Common myeloid progenitor, CD34-positive (primary cell): ENCODE results near the gene PLA2G4F.

ENCODE experiments used
- CTCF ChIA-PET: fragments of 350-600 bp; sonication (Branson Sonifier 250); formaldehyde crosslinking; loops from one replicate; lab custom pipeline; 2021; ENCODE audit warnings: antibody characterized with exemption; lab: Charles Lee
- POLR2A ChIA-PET: fragments of 350-600 bp; sonication (Branson Sonifier 250); formaldehyde crosslinking; loops from one replicate; lab custom pipeline; 2021; ENCODE audit warnings: antibody characterized with exemption; lab: Charles Lee
- DNase-seq, 3 donors: peaks; one replicate each; pipeline versions ENCODE4 v3.0.0 to v3.0.0-alpha.2; 2013
- H3K27ac ChIP-seq, 2 experiments: 1 replicate in 1 of 2; 2 replicates in 1 of 2; pipeline ENCODE4 v1.7.0; 2013; ENCODE audit warnings: inconsistent platforms in 2 of 2, low read length in 2 of 2, mild to moderate bottlenecking in 2 of 2, low read depth in 1 of 2, moderate library complexity in 1 of 2; ENCODE audit not compliant: severe bottlenecking in 2 of 2, insufficient read depth in 1 of 2, poor library complexity in 1 of 2
- H3K27me3 ChIP-seq, 5 experiments: replicated peaks in 2 of 5; 1 replicate in 3 of 5; 2 replicates in 2 of 5; pipeline versions ENCODE4 v1.6.1 to v1.7.0; 2013; ENCODE audit warnings: low read length in 4 of 5, mild to moderate bottlenecking in 2 of 5, moderate library complexity in 2 of 5, inconsistent platforms in 1 of 5; ENCODE audit not compliant: insufficient read depth in 5 of 5, control insufficient read depth in 4 of 5
- H3K36me3 ChIP-seq, 4 experiments: 1 replicate in 2 of 4; 2 replicates in 2 of 4; pipeline versions ENCODE4 v1.6.1 to v1.7.0; 2013; ENCODE audit warnings: low read length in 3 of 4, control low read depth in 1 of 4, mild to moderate bottlenecking in 1 of 4; ENCODE audit not compliant: control insufficient read depth in 4 of 4, insufficient read depth in 4 of 4
- H3K4me1 ChIP-seq, 4 experiments: 1 replicate in 3 of 4; 2 replicates in 1 of 4; pipeline versions ENCODE4 v1.6.1 to v1.7.1; 2013; ENCODE audit warnings: low read length in 3 of 4, mild to moderate bottlenecking in 3 of 4, control low read depth in 1 of 4, inconsistent platforms in 1 of 4, moderate library complexity in 1 of 4; ENCODE audit not compliant: control insufficient read depth in 4 of 4, insufficient read depth in 4 of 4; ENCODE audit errors: control extremely low read depth in 1 of 4
- H3K4me3 ChIP-seq, 7 experiments: 1 replicate in 4 of 7; 2 replicates in 3 of 7; pipeline versions ENCODE4 v1.5.1 to v1.7.0; 2013; ENCODE audit warnings: mild to moderate bottlenecking in 7 of 7, low read length in 6 of 7, moderate library complexity in 6 of 7, inconsistent platforms in 2 of 7, low read depth in 2 of 7, control low read depth in 1 of 7; ENCODE audit not compliant: insufficient read depth in 4 of 7, control insufficient read depth in 1 of 7; ENCODE audit errors: extremely low read depth in 1 of 7
- H3K9me3 ChIP-seq, 5 experiments: 1 replicate in 4 of 5; 2 replicates in 1 of 5; pipeline versions ENCODE4 v1.6.1 to v1.7.1; 2013; ENCODE audit warnings: low read length in 4 of 5, mild to moderate bottlenecking in 2 of 5, inconsistent platforms in 1 of 5, low read depth in 1 of 5, moderate library complexity in 1 of 5; ENCODE audit not compliant: control insufficient read depth in 4 of 5, insufficient read depth in 2 of 5; ENCODE audit errors: control extremely low read depth in 1 of 5
- WGBS: methylation state at CpG from one replicate; pipeline ENCODE4 v1.1.5; 2013; ENCODE audit not compliant: insufficient coverage; 5-methylcytosine and 5-hydroxymethylcytosine counted together

PLA2G4F gene

DNA sequence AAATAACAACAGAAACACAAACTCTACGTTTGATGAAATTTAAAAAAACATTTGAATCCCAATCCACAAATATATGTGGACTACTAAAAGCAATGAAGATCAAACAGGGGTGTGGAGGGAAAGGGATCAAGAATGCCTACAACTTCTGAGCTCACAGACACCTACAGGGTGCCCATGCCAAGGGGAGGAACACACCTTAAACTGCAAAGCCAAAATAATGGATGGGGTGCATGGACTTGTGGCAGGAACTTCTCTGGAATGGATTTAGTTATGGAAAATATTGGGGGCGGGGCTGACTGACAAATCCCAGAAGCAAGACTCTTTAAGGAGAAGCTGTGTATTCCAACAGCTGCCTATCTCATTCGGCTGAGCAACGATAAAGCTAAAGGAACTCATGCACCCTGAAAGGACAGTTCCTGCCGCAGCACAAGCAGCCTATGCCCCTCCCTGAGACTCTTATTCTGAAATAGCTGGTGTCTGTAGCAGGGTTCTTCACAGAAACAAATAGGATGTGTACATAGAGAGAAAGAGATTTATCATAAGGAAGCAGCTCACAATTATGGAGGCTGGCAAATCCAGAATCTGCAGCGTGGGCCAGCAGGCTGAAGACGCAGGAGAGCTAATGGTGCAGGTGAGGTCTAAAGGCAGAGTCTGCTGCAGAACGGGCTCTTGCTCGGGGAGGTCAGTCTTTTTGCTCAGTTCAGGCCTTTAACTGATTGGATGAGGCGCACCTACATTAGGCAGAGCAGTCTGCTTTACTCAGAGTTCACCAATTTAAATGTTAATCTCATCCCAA lies 37.6 kb downstream of the PLA2G4F start:
- Histone ChIP-seq H3K4me1 (peaks cover 0 to 28% (median 3%) of the 10 kb centered on the region in 4 experiments), H3K4me3 (no peak overlapping the region), H3K27ac (no peak overlapping the region), H3K9me3 (peaks cover 0 to 5% (median 2%) of the 10 kb centered on the region in 5 experiments), H3K27me3 (no peaks in the 10 kb centered on the region), H3K36me3 (no peaks in the 10 kb centered on the region)
- POLR2A ChIA-PET: interaction anchor here (0.6 kb wide), 1 partner anchor 102 kb away, joined by 3 read pairs; no protein-coding TSS in a partner anchor
- DNase-seq: peak in 2 of 3 donors; percentile 46 to 50
- CTCF ChIA-PET: interaction anchor here (0.7 to 2.5 kb wide), 4 partner anchors 16 to 35 kb away, joined by 3 to 8 read pairs (median 4); no protein-coding TSS in a partner anchor
- 86% methylated on average over 7 of the region's 10 CpGs for WGBS

DNA sequence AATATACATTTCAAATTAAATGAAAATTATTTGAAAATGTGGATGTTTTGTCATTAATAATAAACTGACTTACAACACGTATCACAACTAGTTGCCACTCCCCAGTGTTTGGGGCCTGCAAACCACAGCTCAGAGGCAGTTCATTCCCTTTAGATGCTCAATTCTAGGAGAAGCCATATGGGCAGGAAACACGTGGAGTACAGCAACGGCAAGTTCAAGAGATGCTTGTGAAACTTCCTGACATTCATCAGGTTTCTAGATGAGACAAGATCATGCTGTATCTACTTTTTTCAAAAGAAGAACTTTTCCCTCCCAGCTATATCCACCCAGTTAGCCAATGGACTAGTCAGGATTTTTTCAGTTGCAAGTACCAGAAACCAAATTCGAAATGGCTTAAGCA lies 44.5 kb downstream of the PLA2G4F start:
- DNase-seq: peak in 1 of 3 donors; percentile 27
- H3K4me3 ChIP-seq: no peak overlapping the region
- no peaks in the 10 kb centered on the region for H3K27me3 ChIP-seq
- H3K36me3 ChIP-seq: no peaks in the 10 kb centered on the region
- ChIA-PET POLR2A (no interaction called here), CTCF (interaction anchor here (0.6 to 1.9 kb wide), 4 partner anchors 20 to 646 kb away, joined by 3 to 6 read pairs (median 3); no protein-coding TSS in a partner anchor)
- peaks cover 0 to 3% (median 2%) of the 10 kb centered on the region in 5 experiments for H3K9me3 ChIP-seq
- H3K27ac ChIP-seq: no peak overlapping the region
- peaks cover 0 to 38% (median 14%) of the 10 kb centered on the region in 4 experiments for H3K4me1 ChIP-seq
- 0% methylated on average over 2 of the region's 4 CpGs for WGBS

DNA sequence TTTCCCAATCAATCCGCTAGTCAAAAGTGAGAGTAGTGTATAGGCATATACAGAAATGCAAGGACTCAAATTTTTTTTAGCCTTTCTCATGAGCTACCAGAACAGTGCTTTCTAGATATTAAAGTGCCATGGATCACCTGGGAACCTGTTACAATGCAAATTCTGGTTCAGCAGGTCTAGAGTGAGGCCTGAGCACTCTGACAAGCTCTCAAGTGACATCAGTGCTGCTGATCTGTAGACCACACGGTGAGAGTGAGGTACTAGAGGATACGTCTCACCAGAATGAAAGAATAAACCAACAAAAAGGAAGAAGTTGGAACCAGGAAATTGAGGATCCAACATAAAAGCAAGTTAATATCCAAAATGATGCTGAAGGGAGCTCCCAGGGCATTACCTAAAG lies 46.1 kb downstream of the PLA2G4F start:
- Histone ChIP-seq H3K4me3 (no peak overlapping the region), H3K36me3 (no peaks in the 10 kb centered on the region), H3K4me1 (peaks cover 0 to 53% (median 16%) of the 10 kb centered on the region in 4 experiments), H3K27me3 (no peaks in the 10 kb centered on the region), H3K27ac (no peak overlapping the region), H3K9me3 (no peaks in the 10 kb centered on the region)
- 100% methylated on average over 1 of the region's 3 CpGs for WGBS
- DNase-seq: no peak
- CTCF ChIA-PET: interaction anchor here (0.9 to 1.9 kb wide), 5 partner anchors 10 to 24 kb away, joined by 3 to 6 read pairs (median 3); no protein-coding TSS in a partner anchor
- POLR2A ChIA-PET: interaction anchor here (0.6 kb wide), 1 partner anchor 1376 kb away, joined by 3 read pairs; no protein-coding TSS in a partner anchor

DNA sequence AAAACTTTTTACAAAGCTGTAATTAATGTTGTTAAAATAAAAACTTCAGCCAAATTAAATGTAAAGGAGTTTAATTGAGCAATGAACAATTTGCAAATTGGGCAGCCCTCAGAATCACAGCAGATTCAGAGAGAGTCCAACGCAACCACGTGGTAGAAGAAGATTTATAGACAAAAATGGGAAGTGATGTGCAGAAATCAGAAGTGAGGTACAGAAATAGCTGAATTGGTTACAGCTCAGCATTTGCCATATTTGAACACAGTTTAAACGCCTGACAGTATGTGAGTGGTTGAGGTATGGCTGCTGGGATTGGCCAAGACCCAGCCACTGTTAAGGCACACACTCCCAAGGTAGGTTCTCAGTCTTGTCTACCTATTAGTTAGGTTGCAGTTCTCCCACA lies 47.6 kb downstream of the PLA2G4F start:
- Histone ChIP-seq H3K9me3 (no peaks in the 10 kb centered on the region), H3K36me3 (no peaks in the 10 kb centered on the region), H3K4me3 (no peak overlapping the region), H3K27ac (no peak overlapping the region), H3K27me3 (no peaks in the 10 kb centered on the region), H3K4me1 (peaks cover 0 to 57% (median 16%) of the 10 kb centered on the region in 4 experiments)
- ChIA-PET CTCF (interaction anchor here (0.9 to 1.9 kb wide), 4 partner anchors 23 to 53 kb away, joined by 3 to 4 read pairs (median 3); no protein-coding TSS in a partner anchor), POLR2A (no interaction called here)
- DNase-seq: peak in 2 of 3 donors; percentile 36 to 45
- WGBS: 0% methylated on average over 3 of the region's 3 CpGs

DNA sequence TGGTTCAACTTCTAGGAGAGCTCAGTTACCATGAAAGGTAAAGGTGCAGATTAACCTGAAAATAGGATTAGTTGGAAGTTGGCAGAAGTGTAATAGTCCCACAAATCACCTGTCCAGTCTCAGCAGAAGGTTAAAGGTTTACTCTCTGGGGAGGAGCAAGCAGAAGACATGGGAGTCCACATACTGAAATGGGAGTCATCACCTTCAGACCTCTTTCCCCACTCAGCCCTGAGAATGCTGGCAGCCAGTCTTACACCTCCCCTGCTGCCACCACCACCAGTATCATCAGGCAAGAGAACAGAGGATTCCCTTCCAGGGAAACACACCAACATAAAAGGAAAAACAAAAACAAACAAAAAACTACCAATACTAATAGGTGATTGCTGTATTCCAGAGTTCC lies 48.2 kb downstream of the PLA2G4F start:
- no peaks in the 10 kb centered on the region for H3K36me3 ChIP-seq
- POLR2A ChIA-PET: no interaction called here
- CTCF ChIA-PET: interaction anchor here (0.7 to 1.9 kb wide), 6 partner anchors 24 to 171 kb away, joined by 3 to 5 read pairs (median 3); no protein-coding TSS in a partner anchor
- peaks cover 0 to 57% (median 16%) of the 10 kb centered on the region in 4 experiments for H3K4me1 ChIP-seq
- no peaks in the 10 kb centered on the region for H3K27me3 ChIP-seq
- no peaks in the 10 kb centered on the region for H3K9me3 ChIP-seq
- H3K4me3 ChIP-seq: no peak overlapping the region
- no peak overlapping the region for H3K27ac ChIP-seq
- no peak for DNase-seq

DNA sequence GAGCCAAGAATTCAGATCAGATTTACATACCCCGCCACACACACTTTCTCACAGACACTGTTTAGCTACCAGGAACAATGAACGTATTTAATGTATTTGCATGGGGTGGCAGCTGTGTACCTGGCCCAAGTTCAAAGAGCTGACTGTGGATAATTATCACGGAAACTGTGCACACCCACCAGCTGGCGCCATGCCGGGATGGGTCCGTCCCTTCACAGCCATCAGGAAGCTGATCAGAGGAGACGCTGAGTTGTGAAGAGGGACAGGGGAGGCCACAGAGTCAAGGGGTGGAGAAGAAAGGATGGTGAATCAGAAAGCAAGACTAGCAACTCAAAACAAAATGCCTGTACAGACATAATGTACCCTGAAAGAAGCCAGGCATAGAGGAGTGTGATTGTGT lies 49.0 kb downstream of the PLA2G4F start:
- POLR2A ChIA-PET: no interaction called here
- CTCF ChIA-PET: interaction anchor here (0.7 to 1.9 kb wide), 4 partner anchors 24 to 51 kb away, joined by 3 to 5 read pairs (median 4); no protein-coding TSS in a partner anchor
- H3K4me1 ChIP-seq: peaks cover 3 to 61% (median 22%) of the 10 kb centered on the region in 4 experiments
- no peak for DNase-seq
- H3K9me3 ChIP-seq: no peaks in the 10 kb centered on the region
- 96% methylated on average over 3 of the region's 7 CpGs for WGBS
- H3K27ac ChIP-seq: no peak overlapping the region
- no peaks in the 10 kb centered on the region for H3K27me3 ChIP-seq
- no peak overlapping the region for H3K4me3 ChIP-seq
- no peaks in the 10 kb centered on the region for H3K36me3 ChIP-seq

DNA sequence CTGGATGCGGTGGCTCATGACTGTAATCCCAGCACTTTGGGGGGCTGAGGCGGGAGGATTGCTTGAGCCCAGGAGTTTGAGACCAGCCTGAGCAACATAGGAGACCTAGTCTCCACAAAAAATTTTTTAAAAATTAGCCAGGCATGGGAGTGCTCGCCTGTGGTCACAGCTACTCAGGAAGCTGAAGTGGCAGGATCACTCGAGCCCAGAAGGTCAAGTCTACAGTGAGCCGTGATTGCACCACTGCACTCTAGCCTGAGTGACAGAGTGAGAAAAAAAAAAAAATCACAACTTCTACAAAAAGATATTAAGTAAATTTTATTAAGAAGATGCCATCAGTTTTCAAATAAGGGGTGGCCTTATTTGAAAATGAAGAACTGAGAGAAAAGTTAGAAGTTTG lies 50.1 kb downstream of the PLA2G4F start:
- ChIA-PET CTCF (interaction anchor here (0.9 to 1.3 kb wide), 3 partner anchors 12 to 26 kb away, joined by 3 read pairs; partner anchors contain the start of gene PLA2G4D), POLR2A (no interaction called here)
- Histone ChIP-seq H3K27ac (no peak overlapping the region), H3K4me3 (no peak overlapping the region), H3K4me1 (peaks cover 3 to 56% (median 12%) of the 10 kb centered on the region in 4 experiments), H3K27me3 (no peaks in the 10 kb centered on the region), H3K9me3 (no peaks in the 10 kb centered on the region), H3K36me3 (no peaks in the 10 kb centered on the region)
- WGBS: 55% methylated on average over 4 of the region's 5 CpGs
- DNase-seq: no peak
